HL-60 (cell line): ENCODE results near the gene CDK12.

Experiments
- CTCF ChIP-seq: IDR thresholded peaks from one replicate; pipeline ENCODE4 v1.5.1; 2011; ENCODE audit warnings: low read length, control low read depth, inconsistent platforms; ENCODE audit not compliant: insufficient read depth
- REST ChIP-seq: IDR thresholded peaks from 2 replicates; pipeline ENCODE4 v1.6.1; 2012; ENCODE audit warnings: low read depth; ENCODE audit not compliant: insufficient replicate concordance
- SPI1 ChIP-seq: IDR thresholded peaks from 2 replicates; pipeline ENCODE4 v1.6.1; 2012; ENCODE audit warnings: low read depth, mild to moderate bottlenecking, borderline replicate concordance

GRCh38 chr17:39530513-39530912, 69.2 kb downstream of the CDK12 start:
- no peak for TF ChIP-seq CTCF
- TF ChIP-seq REST: no peak
- TF ChIP-seq SPI1: no peak
